Parathyroid adenoma (tissue), 2 donors: Measurements from ENCODE around the gene SAMD15.
"Not testable (repeated sequence)": the region's sequence is repeated elsewhere in the genome, so short reads cannot be mapped to it uniquely, and the experiment has no call there.

Source experiments
- H2AFZ ChIP-seq: fragments of 300-600 bp; sonication (generic); one replicate; pipeline ENCODE4 v1.7.0; 2017; ENCODE audit warnings: antibody characterized with exemption, mild to moderate bottlenecking
- H3K27ac ChIP-seq: fragments of 300-600 bp; sonication (generic); one replicate; pipeline ENCODE4 v1.7.0; 2017
- H3K27me3 ChIP-seq: fragments of 300-600 bp; sonication (generic); one replicate; pipeline ENCODE4 v1.7.0; 2017; ENCODE audit warnings: low read length; ENCODE audit not compliant: control insufficient read depth, insufficient read depth
- H3K36me3 ChIP-seq: fragments of 300-600 bp; sonication (generic); one replicate; pipeline ENCODE4 v1.7.0; 2017; ENCODE audit warnings: low read length; ENCODE audit not compliant: control insufficient read depth, insufficient read depth
- H3K4me1 ChIP-seq: fragments of 300-600 bp; sonication (generic); one replicate; pipeline ENCODE4 v1.7.0; 2017; ENCODE audit warnings: control low read depth
- H3K4me2 ChIP-seq: fragments of 300-600 bp; sonication (generic); one replicate; pipeline ENCODE4 v1.7.0; 2017; ENCODE audit warnings: low read length
- H3K4me3 ChIP-seq: fragments of 300-600 bp; sonication (generic); one replicate; pipeline ENCODE4 v1.7.0; 2017; ENCODE audit warnings: low read depth, low read length
- H3K79me2 ChIP-seq: fragments of 300-600 bp; sonication (generic); one replicate; pipeline ENCODE4 v1.7.0; 2017; ENCODE audit warnings: control low read depth
- H3K9ac ChIP-seq: fragments of 300-600 bp; sonication (generic); one replicate; pipeline ENCODE4 v1.7.0; 2017; ENCODE audit warnings: mild to moderate bottlenecking
- H3K9me3 ChIP-seq: fragments of 300-600 bp; sonication (generic); one replicate; pipeline ENCODE4 v1.7.0; 2017; ENCODE audit warnings: low read length; ENCODE audit not compliant: control insufficient read depth
- TF ChIP-seq, protein P1 (sequence below): fragments of 300-600 bp; sonication (generic); IDR thresholded peaks from one replicate; pipeline ENCODE4 v1.7.0; 2017; ENCODE audit warnings: antibody characterized with exemption, mild to moderate bottlenecking
- donor health status: primary hyperparathyroidism.

SAMD15 gene

DNA sequence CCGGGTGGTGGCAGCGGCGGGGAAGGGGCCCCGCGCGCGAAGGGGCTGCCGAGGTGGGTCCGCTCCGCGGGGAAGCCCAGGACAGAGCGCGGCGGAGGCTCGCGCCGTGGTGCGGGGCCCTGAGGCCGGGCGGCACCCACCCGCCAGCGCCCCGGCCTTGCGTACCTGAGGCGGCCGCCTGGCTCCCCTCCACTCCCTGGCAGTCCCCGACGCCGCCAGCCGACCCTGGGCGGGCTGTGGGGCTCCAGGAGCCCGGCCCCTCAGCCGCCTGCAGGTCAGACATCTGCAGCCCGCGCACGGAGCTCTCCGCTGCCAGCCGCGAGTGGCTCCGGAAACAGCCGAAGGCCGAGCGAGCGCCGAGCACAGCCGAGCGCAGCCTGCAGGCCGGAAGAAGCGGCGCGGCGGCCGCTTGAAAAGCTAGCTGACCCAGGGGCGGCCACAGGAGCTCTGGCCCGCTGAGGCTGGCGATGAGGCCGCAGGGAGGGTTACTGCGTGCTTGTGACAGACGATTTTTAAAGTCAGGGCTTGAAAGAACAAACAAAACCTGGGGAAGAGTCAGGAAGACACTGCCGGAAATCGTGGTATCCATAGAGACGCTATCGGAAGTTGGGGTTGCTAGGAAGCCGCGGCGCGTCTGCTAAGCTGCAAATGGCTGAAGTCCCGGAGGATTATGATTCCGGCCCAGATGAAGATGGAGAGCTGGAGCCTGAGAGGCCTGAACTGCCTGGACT is at the start of gene SAMD15, which contains the start of gene TMED8:
Gene SAMD15 (plus strand): TSS at position 609 of the 731 bp plus-strand sequence. CDS start 40 bp downstream, at position 649.
Gene TMED8 (minus strand): TSS at position 324 of the 731 bp plus-strand sequence. CDS start 41 bp downstream, at position 283.
- TF ChIP-seq, protein P1, sequence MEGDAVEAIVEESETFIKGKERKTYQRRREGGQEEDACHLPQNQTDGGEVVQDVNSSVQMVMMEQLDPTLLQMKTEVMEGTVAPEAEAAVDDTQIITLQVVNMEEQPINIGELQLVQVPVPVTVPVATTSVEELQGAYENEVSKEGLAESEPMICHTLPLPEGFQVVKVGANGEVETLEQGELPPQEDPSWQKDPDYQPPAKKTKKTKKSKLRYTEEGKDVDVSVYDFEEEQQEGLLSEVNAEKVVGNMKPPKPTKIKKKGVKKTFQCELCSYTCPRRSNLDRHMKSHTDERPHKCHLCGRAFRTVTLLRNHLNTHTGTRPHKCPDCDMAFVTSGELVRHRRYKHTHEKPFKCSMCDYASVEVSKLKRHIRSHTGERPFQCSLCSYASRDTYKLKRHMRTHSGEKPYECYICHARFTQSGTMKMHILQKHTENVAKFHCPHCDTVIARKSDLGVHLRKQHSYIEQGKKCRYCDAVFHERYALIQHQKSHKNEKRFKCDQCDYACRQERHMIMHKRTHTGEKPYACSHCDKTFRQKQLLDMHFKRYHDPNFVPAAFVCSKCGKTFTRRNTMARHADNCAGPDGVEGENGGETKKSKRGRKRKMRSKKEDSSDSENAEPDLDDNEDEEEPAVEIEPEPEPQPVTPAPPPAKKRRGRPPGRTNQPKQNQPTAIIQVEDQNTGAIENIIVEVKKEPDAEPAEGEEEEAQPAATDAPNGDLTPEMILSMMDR = peak; percentile 49
- Histone ChIP-seq H3K27ac (peak within 1 kb of the TSS; percentile 86), H3K79me2 (peaks cover 22% of the 10 kb centered on the region), H3K4me3 (peak within 1 kb of the TSS; percentile 96), H3K9ac (peak within 1 kb of the TSS; percentile 51), H3K4me2 (peak within 1 kb of the TSS; percentile 89), H3K36me3 (no peaks in the 10 kb centered on the region), H2AFZ (peak within 1 kb of the TSS; percentile 83), H3K4me1 (peaks cover 4% of the 10 kb centered on the region), H3K9me3 (no peaks in the 10 kb centered on the region), H3K27me3 (no peaks in the 10 kb centered on the region)

DNA sequence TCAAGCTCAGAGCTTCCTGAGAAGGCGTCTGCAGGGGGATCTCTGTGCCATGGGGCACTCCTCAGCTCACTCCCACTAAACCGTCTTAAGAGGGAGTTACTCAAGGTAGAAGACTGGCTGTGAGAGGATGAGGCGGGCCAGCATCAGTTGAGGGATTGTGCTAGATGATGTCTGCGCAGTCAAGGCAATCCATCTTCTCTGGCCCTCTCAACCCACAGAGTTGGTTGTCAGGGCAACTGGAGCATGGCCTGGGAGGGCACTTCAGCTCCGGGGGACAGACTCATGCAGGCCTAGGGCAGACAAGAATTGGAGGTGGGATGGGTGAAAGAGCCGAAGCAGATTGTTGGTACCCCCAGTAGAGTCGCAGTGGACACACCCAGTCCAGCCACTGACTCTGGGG is 47.3 kb upstream of the SAMD15 start:
- no peak overlapping the region for H3K4me2 ChIP-seq
- H3K9me3 ChIP-seq = no peaks in the 10 kb centered on the region
- peaks cover 5% of the 10 kb centered on the region for H3K4me1 ChIP-seq
- no peak overlapping the region for H2AFZ ChIP-seq
- H3K27ac ChIP-seq = no peak overlapping the region
- no peak overlapping the region for H3K9ac ChIP-seq
- no peaks in the 10 kb centered on the region for H3K79me2 ChIP-seq
- TF ChIP-seq, protein P1 = no peak
- H3K27me3 ChIP-seq = no peaks in the 10 kb centered on the region
- no peaks in the 10 kb centered on the region for H3K36me3 ChIP-seq
- no peak overlapping the region for H3K4me3 ChIP-seq

DNA sequence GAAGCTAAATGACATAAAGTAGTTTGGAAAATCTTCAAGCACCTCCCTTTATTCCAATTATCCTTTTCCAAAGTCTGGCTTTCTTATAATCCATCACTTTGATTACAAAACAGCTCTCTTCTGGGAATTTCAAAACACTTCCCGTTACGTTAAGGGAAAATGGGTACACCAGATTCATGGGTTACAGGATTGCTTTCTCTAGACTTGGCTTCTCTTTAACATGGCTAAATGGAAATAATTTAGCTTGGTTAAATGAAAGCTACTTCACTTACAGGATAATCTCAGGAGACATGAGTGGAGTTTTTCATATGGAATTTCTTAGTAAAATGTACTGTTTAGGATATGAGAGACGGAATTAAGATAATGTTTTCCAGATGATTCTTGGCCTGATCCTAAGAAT is 41.6 kb upstream of the SAMD15 start:
- TF ChIP-seq, protein P1 = no peak
- Histone ChIP-seq H3K27me3 (no peaks in the 10 kb centered on the region), H3K4me1 (no peaks in the 10 kb centered on the region), H3K27ac (no peak overlapping the region), H3K9me3 (no peaks in the 10 kb centered on the region), H3K4me3 (no peak overlapping the region), H3K36me3 (no peaks in the 10 kb centered on the region), H2AFZ (no peak overlapping the region), H3K4me2 (no peak overlapping the region), H3K79me2 (no peaks in the 10 kb centered on the region), H3K9ac (no peak overlapping the region)

DNA sequence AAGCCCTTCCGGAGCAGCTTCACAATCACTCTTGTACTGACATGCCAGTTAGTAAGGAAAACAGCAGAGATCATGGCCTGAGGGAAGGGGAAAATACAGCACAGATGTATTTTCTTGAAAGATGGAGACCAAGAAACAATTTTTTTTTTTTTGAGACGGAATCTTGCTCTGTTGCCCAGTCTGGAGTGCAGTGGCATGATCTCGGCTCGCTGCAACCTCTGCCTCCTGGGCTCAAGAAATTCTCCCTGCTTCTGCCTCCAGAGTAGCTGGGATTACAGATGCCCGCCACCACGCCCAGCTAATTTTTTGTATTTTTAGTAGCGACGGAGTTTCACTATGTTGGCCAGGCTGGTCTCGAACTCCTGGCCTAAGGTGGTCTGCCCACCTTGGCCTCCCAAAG is 39.9 kb upstream of the SAMD15 start:
- not testable (repeated sequence) for H3K27me3 ChIP-seq, H3K4me1 ChIP-seq, H3K9ac ChIP-seq, H3K4me3 ChIP-seq, H3K4me2 ChIP-seq, H3K27ac ChIP-seq, H3K9me3 ChIP-seq, H3K79me2 ChIP-seq, H2AFZ ChIP-seq, H3K36me3 ChIP-seq

DNA sequence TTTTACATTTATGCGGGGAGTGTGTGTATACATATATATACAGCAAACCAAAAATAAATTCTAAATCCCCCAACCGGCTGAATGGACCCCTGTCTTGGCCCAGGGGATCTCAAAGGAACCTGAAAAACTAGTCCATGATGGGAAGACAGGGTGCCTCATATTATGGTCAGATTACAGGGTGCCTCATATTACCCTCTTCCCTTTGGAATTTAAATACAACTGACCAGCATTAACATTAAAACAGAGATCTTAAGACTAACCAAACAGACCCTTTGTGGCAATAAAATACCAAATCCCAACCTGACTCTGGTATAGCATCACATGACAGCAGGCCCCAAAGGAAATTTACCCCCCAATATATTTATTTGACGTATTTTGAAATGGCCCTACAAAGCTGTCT is 39.3 kb upstream of the SAMD15 start:
- H3K9me3 ChIP-seq = no peaks in the 10 kb centered on the region
- peaks cover 7% of the 10 kb centered on the region for H3K4me1 ChIP-seq
- TF ChIP-seq, protein P1 = no peak
- H3K27ac ChIP-seq = no peak overlapping the region
- no peaks in the 10 kb centered on the region for H3K36me3 ChIP-seq
- no peak overlapping the region for H3K4me2 ChIP-seq
- no peaks in the 10 kb centered on the region for H3K27me3 ChIP-seq
- no peak overlapping the region for H3K4me3 ChIP-seq
- H2AFZ ChIP-seq = no peak overlapping the region
- H3K9ac ChIP-seq = no peak overlapping the region
- H3K79me2 ChIP-seq = no peaks in the 10 kb centered on the region
